Endothelial cell (in vitro differentiated cells): ENCODE results near the gene SCP2. TPM values are rescaled to one million over a fixed set of nuclear protein-coding genes. Genes with fewer than 3 reads are reported as not detected.

ENCODE experiments used
- DNase-seq: peaks from one replicate; pipeline ENCODE4 v3.0.0; 2021; ENCODE audit warnings: low spot score
- H3K27ac Mint-ChIP-seq: one replicate; pipeline ENCODE4 v1.8.0; 2021; ENCODE audit warnings: mixed read lengths, inconsistent platforms; ENCODE audit not compliant: unreplicated experiment
- H3K27me3 Mint-ChIP-seq: one replicate; pipeline ENCODE4 v1.8.0; 2021; ENCODE audit warnings: mild to moderate bottlenecking, moderate library complexity, mixed read lengths, inconsistent platforms; ENCODE audit not compliant: unreplicated experiment
- H3K36me3 Mint-ChIP-seq: one replicate; pipeline ENCODE4 v1.8.0; 2021; ENCODE audit warnings: mild to moderate bottlenecking, low read depth, mixed read lengths, inconsistent platforms; ENCODE audit not compliant: unreplicated experiment
- H3K4me1 Mint-ChIP-seq: one replicate; pipeline ENCODE4 v1.8.0; 2021; ENCODE audit warnings: mild to moderate bottlenecking, mixed read lengths, inconsistent platforms; ENCODE audit not compliant: unreplicated experiment
- H3K4me3 Mint-ChIP-seq: one replicate; pipeline ENCODE4 v1.8.0; 2021; ENCODE audit warnings: mild to moderate bottlenecking, mixed read lengths, inconsistent platforms; ENCODE audit not compliant: unreplicated experiment
- H3K9me3 Mint-ChIP-seq: one replicate; pipeline ENCODE4 v1.8.0; 2021; ENCODE audit warnings: mixed read lengths, inconsistent platforms; ENCODE audit not compliant: unreplicated experiment
- CTCF ChIP-seq: fragments of 200-600 bp; sonication (generic); IDR thresholded peaks from one replicate; pipeline ENCODE4 v1.5.0; 2021; ENCODE audit warnings: antibody characterized with exemption; ENCODE audit not compliant: unreplicated experiment
- total RNA-seq: library from RNA; stranded (reverse); fragmentation: NEBNext Ultra II Directional; extraction: Animal tissue kit (Norgen Biotek cat#: 25700); gene quantifications from one replicate; pipeline ENCODE4 v1.2.1, GENCODE V29; 2021; ENCODE audit not compliant: unreplicated experiment

Gene SCP2
- total RNA-seq, 1 donor from 2014 or later, result 93.2 TPM

- H3K4me3 Mint-ChIP-seq, result no peak overlapping the region
- no peaks in the 10 kb centered on the region for H3K27me3 Mint-ChIP-seq
- H3K9me3 Mint-ChIP-seq, result no peaks in the 10 kb centered on the region
- H3K36me3 Mint-ChIP-seq, result no peaks in the 10 kb centered on the region
- DNase-seq, result no peak
- H3K4me1 Mint-ChIP-seq, result no peaks in the 10 kb centered on the region
- H3K27ac Mint-ChIP-seq, result no peak overlapping the region
- no peak for TF ChIP-seq CTCF
Observed at GRCh38 chr1:53091841-53092645, 165.0 kb downstream of the SCP2 start.

GRCh38 chr1:53092659-53093450, 165.8 kb downstream of the SCP2 start:
- Mint-ChIP-seq H3K27ac (no peak overlapping the region), H3K4me3 (no peak overlapping the region), H3K9me3 (no peaks in the 10 kb centered on the region), H3K27me3 (no peaks in the 10 kb centered on the region), H3K4me1 (no peaks in the 10 kb centered on the region), H3K36me3 (no peaks in the 10 kb centered on the region)
- no peak for TF ChIP-seq CTCF
- DNase-seq, result no peak

GRCh38 chr1:53093451-53093754, 166.3 kb downstream of the SCP2 start:
- TF ChIP-seq CTCF, result no peak
- Mint-ChIP-seq H3K9me3 (no peaks in the 10 kb centered on the region), H3K36me3 (no peaks in the 10 kb centered on the region), H3K4me3 (no peak overlapping the region), H3K4me1 (no peaks in the 10 kb centered on the region), H3K27ac (no peak overlapping the region), H3K27me3 (no peaks in the 10 kb centered on the region)
- no peak for DNase-seq

- no peak overlapping the region for H3K27ac Mint-ChIP-seq
- H3K9me3 Mint-ChIP-seq, result no peaks in the 10 kb centered on the region
- H3K27me3 Mint-ChIP-seq, result no peaks in the 10 kb centered on the region
- DNase-seq, result no peak
- H3K4me1 Mint-ChIP-seq, result no peaks in the 10 kb centered on the region
- no peak overlapping the region for H3K4me3 Mint-ChIP-seq
- H3K36me3 Mint-ChIP-seq, result no peaks in the 10 kb centered on the region
- TF ChIP-seq CTCF, result no peak
Observed at GRCh38 chr1:53093778-53094532, 166.9 kb downstream of the SCP2 start.
